Tibial nerve (tissue), 4 donors: Measurements from ENCODE around the gene MAPK8IP3. TPM values are rescaled to one million over a fixed set of nuclear protein-coding genes. Genes with fewer than 3 reads are reported as not detected.

ENCODE experiments used
- DNase-seq, 2 donors: peaks; one replicate each; pipeline ENCODE4 v3.0.0-alpha.2; 2019; ENCODE audit warnings: low spot score in 2 of 2
- H3K27ac ChIP-seq, 4 donors: fragments of 200-600 bp; sonication (generic) in 3 of 4; one replicate each; pipeline ENCODE4 v1.5.1; 2017 to 2019; ENCODE audit warnings: mild to moderate bottlenecking in 1 of 4
- H3K27me3 ChIP-seq, 2 donors: fragments of 200-600 bp; sonication (generic) in 1 of 2; one replicate each; pipeline versions ENCODE4 v1.5.1 to v1.6.0; 2017 to 2019
- H3K36me3 ChIP-seq, 3 donors: fragments of 200-600 bp; sonication (generic); one replicate each; pipeline ENCODE4 v1.5.1; 2018 to 2019
- H3K4me1 ChIP-seq, 4 donors: fragments of 200-600 bp; sonication (generic) in 3 of 4; one replicate each; pipeline ENCODE4 v1.5.1; 2017 to 2019
- H3K4me3 ChIP-seq, 4 donors: fragments of 200-600 bp; sonication (generic) in 3 of 4; one replicate each; pipeline ENCODE4 v1.5.1; 2017 to 2019; ENCODE audit warnings: mild to moderate bottlenecking in 1 of 4, moderate library complexity in 1 of 4
- H3K9me3 ChIP-seq, 4 donors: fragments of 200-600 bp; sonication (generic) in 3 of 4; one replicate each; pipeline ENCODE4 v1.5.1; 2017 to 2019
- EP300 ChIP-seq, 2 donors: sonication (generic); formaldehyde crosslinking; IDR thresholded peaks; one replicate each; pipeline ENCODE4 v1.6.1; 2017; ENCODE audit warnings: antibody characterized with exemption in 2 of 2, mild to moderate bottlenecking in 1 of 2
- POLR2A ChIP-seq, 2 donors: fragments of 450-650 bp; IDR thresholded peaks; one replicate each; pipeline ENCODE4 v1.6.1; 2017; ENCODE audit warnings: antibody characterized with exemption in 2 of 2, mild to moderate bottlenecking in 2 of 2, moderate library complexity in 2 of 2
- WGBS, 2 donors: methylation state at CpG; one replicate each; pipeline ENCODE4 v1.1.5; 2018; 5-methylcytosine and 5-hydroxymethylcytosine counted together
- total RNA-seq, 4 donors: library from RNA; depleted of rRNA; stranded (reverse); fragments of >200 nt; gene quantifications; one replicate each; pipeline ENCODE4 v1.1.0, GENCODE V29; 2016
- TF ChIP-seq, protein P1 (sequence below), 5 experiments: fragments of 200-600 bp in 3 of 5; fragments of 450-650 bp in 2 of 5; sonication (generic) in 3 of 5; IDR thresholded peaks; one replicate each; pipeline ENCODE4 v1.5.1; 2016 to 2019; ENCODE audit warnings: antibody characterized with exemption in 5 of 5, mild to moderate bottlenecking in 3 of 5, moderate library complexity in 2 of 5

Gene MAPK8IP3
- total RNA-seq, 4 donors from 2014 or later = 92.6 to 188 (median 99.5) TPM

DNA sequence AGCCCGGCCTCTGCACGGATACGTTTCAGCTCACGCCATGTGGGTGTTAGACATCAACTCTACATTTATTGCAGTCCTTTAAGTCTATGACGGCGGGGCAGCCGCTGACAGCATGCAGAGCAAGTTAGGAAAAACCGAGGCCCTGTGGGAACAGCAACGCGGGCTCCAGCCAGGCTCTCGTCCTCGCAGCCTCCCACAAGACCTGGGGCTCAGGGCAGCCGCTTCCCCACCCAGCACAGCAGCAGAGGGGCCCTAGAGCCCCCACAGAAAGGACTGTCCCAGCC, 70.6 kb downstream of the MAPK8IP3 start:
- Histone ChIP-seq H3K9me3 (no peaks in the 10 kb centered on the region), H3K27me3 (no peaks in the 10 kb centered on the region), H3K4me1 (peaks cover 0 to 62% (median 29%) of the 10 kb centered on the region in 4 donors), H3K4me3 (no peak overlapping the region), H3K36me3 (peaks cover 0 to 64% (median 0%) of the 10 kb centered on the region in 3 donors), H3K27ac (no peak overlapping the region)
- WGBS, 2 donors = 77 to 84% methylated on average over 13 of the region's 13 CpGs
- no peak for DNase-seq
- no peak for TF ChIP-seq EP300 (IDR thresholded peaks at IDR 0.05)
- TF ChIP-seq, protein P1, sequence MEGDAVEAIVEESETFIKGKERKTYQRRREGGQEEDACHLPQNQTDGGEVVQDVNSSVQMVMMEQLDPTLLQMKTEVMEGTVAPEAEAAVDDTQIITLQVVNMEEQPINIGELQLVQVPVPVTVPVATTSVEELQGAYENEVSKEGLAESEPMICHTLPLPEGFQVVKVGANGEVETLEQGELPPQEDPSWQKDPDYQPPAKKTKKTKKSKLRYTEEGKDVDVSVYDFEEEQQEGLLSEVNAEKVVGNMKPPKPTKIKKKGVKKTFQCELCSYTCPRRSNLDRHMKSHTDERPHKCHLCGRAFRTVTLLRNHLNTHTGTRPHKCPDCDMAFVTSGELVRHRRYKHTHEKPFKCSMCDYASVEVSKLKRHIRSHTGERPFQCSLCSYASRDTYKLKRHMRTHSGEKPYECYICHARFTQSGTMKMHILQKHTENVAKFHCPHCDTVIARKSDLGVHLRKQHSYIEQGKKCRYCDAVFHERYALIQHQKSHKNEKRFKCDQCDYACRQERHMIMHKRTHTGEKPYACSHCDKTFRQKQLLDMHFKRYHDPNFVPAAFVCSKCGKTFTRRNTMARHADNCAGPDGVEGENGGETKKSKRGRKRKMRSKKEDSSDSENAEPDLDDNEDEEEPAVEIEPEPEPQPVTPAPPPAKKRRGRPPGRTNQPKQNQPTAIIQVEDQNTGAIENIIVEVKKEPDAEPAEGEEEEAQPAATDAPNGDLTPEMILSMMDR (IDR thresholded peaks at IDR 0.05) = no peak
- TF ChIP-seq POLR2A (IDR thresholded peaks at IDR 0.05) = no peak

- 79 to 80% methylated on average over 22 of the region's 22 CpGs for WGBS, 2 donors
- Histone ChIP-seq H3K9me3 (no peaks in the 10 kb centered on the region), H3K4me1 (peaks cover 0 to 61% (median 27%) of the 10 kb centered on the region in 4 donors), H3K36me3 (peaks cover 0 to 64% (median 0%) of the 10 kb centered on the region in 3 donors), H3K4me3 (no peak overlapping the region), H3K27ac (no peak overlapping the region), H3K27me3 (no peaks in the 10 kb centered on the region)
- TF ChIP-seq, protein P1 (IDR thresholded peaks at IDR 0.05) = no peak
- no peak for TF ChIP-seq POLR2A (IDR thresholded peaks at IDR 0.05)
- TF ChIP-seq EP300 (IDR thresholded peaks at IDR 0.05) = no peak
- no peak for DNase-seq
These were observed 71.0 kb downstream of the MAPK8IP3 start for GRCh38 chr16:1776991-1777374.

GRCh38 chr16:1777375-1778199, 71.6 kb downstream of the MAPK8IP3 start:
- Histone ChIP-seq H3K9me3 (no peaks in the 10 kb centered on the region), H3K36me3 (peaks cover 0 to 64% (median 0%) of the 10 kb centered on the region in 3 donors), H3K4me1 (peaks cover 0 to 55% (median 22%) of the 10 kb centered on the region in 4 donors), H3K27ac (no peak overlapping the region), H3K27me3 (no peaks in the 10 kb centered on the region), H3K4me3 (no peak overlapping the region)
- WGBS, 2 donors = 82 to 86% methylated on average over 12 to 28 of the region's 36 CpGs
- no peak for DNase-seq
- TF ChIP-seq, protein P1 (IDR thresholded peaks at IDR 0.05) = no peak
- TF ChIP-seq EP300 (IDR thresholded peaks at IDR 0.05) = no peak
- no peak for TF ChIP-seq POLR2A (IDR thresholded peaks at IDR 0.05)

GRCh38 chr16:1778200-1779179, 72.5 kb downstream of the MAPK8IP3 start:
- Histone ChIP-seq H3K4me3 (no peak overlapping the region), H3K9me3 (no peaks in the 10 kb centered on the region), H3K36me3 (peaks cover 0 to 64% (median 0%) of the 10 kb centered on the region in 3 donors), H3K4me1 (peaks cover 0 to 58% (median 23%) of the 10 kb centered on the region in 4 donors), H3K27me3 (no peaks in the 10 kb centered on the region), H3K27ac (no peak overlapping the region)
- 76 to 82% methylated on average over 26 to 34 of the region's 34 CpGs for WGBS, 2 donors
- TF ChIP-seq EP300 (IDR thresholded peaks at IDR 0.05) = no peak
- TF ChIP-seq POLR2A (IDR thresholded peaks at IDR 0.05) = no peak
- TF ChIP-seq, protein P1 (IDR thresholded peaks at IDR 0.05) = no peak
- DNase-seq = no peak
